ENCODE results near the gene REG3G. TPM values are rescaled to one million over a fixed set of nuclear protein-coding genes. Genes with fewer than 3 reads are reported as not detected.

REG3G gene
- polyA plus RNA-seq, 1 donor (not counting 4 experiments of a cell fraction or from before 2014, with no cell fraction given), result not detected

GRCh38 chr2:78999406-78999805 lies 26.1 kb upstream of the REG3G start:
- Histone ChIP-seq H3K9me1 (ENCODE audit: control insufficient read depth, extremely low read depth, insufficient read depth, low read length) (no peaks in the 10 kb centered on the region), H3K9ac (ENCODE audit: control insufficient read depth, extremely low read depth, insufficient read depth, low read length) (no peak overlapping the region), H3K36me3 (ENCODE audit: control insufficient read depth in 2 of 2, extremely low read depth in 1 of 2, insufficient read depth in 2 of 2, low read length in 2 of 2) (no peaks in the 10 kb centered on the region), H3K4me2 (ENCODE audit: control insufficient read depth, extremely low read depth, insufficient read depth, low read depth, low read length) (no peak overlapping the region), H3K27me3 (ENCODE audit: control insufficient read depth, extremely low read depth, insufficient read depth, low read length) (no peaks in the 10 kb centered on the region), H4K20me1 (ENCODE audit: control insufficient read depth, extremely low read depth, insufficient read depth, low read length) (no peaks in the 10 kb centered on the region), H3K4me1 (ENCODE audit: control insufficient read depth, extremely low read depth, insufficient read depth, low read length) (no peaks in the 10 kb centered on the region), H3K27ac (ENCODE audit: control insufficient read depth, insufficient read depth, low read length) (no peak overlapping the region), H3K4me3 (ENCODE audit: control insufficient read depth in 2 of 3, extremely low read depth in 1 of 3, insufficient read depth in 2 of 3, low read depth in 1 of 3, low read length in 3 of 3) (no peak overlapping the region), H2AFZ (ENCODE audit: control insufficient read depth, low read length) (no peak overlapping the region), H3K79me2 (ENCODE audit: control insufficient read depth, insufficient read depth, low read length) (no peaks in the 10 kb centered on the region), H3K9me3 (ENCODE audit: control insufficient read depth, low read depth, low read length) (peaks cover 2% of the 10 kb centered on the region)
- FAIRE-seq, result no peak
- TF ChIP-seq EZH2 (IDR thresholded peaks at IDR 0.05; ENCODE audit: low read length) (no peak), CTCF (optimal IDR thresholded peaks at IDR 0.05 in 1 of 3, IDR thresholded peaks at IDR 0.05 in 1 of 3, conservative IDR thresholded peaks at IDR 0.05 in 1 of 3; ENCODE audit: extremely low read depth in 1 of 3, insufficient read depth in 2 of 3, low read length in 3 of 3) (no peak)
- dilution Hi-C loops (cut with MboI; ENCODE audit: extremely low pct_ligation_motif_present, low sequenced_read_pairs), result no loop called here
- no peak for DNase-seq (ENCODE audit: low read depth, low spot score)

GRCh38 chr2:79000008-79000576 lies 25.4 kb upstream of the REG3G start:
- no peak for TF ChIP-seq EZH2 (IDR thresholded peaks at IDR 0.05; ENCODE audit: low read length)
- TF ChIP-seq CTCF (optimal IDR thresholded peaks at IDR 0.05 in 1 of 3, IDR thresholded peaks at IDR 0.05 in 1 of 3, conservative IDR thresholded peaks at IDR 0.05 in 1 of 3; ENCODE audit: extremely low read depth in 1 of 3, insufficient read depth in 2 of 3, low read length in 3 of 3), result no peak
- no peak for FAIRE-seq
- Histone ChIP-seq H3K9me1 (ENCODE audit: control insufficient read depth, extremely low read depth, insufficient read depth, low read length) (no peaks in the 10 kb centered on the region), H2AFZ (ENCODE audit: control insufficient read depth, low read length) (no peak overlapping the region), H3K9ac (ENCODE audit: control insufficient read depth, extremely low read depth, insufficient read depth, low read length) (no peak overlapping the region), H3K27me3 (ENCODE audit: control insufficient read depth, extremely low read depth, insufficient read depth, low read length) (no peaks in the 10 kb centered on the region), H4K20me1 (ENCODE audit: control insufficient read depth, extremely low read depth, insufficient read depth, low read length) (no peaks in the 10 kb centered on the region), H3K79me2 (ENCODE audit: control insufficient read depth, insufficient read depth, low read length) (no peaks in the 10 kb centered on the region), H3K4me2 (ENCODE audit: control insufficient read depth, extremely low read depth, insufficient read depth, low read depth, low read length) (no peak overlapping the region), H3K9me3 (ENCODE audit: control insufficient read depth, low read depth, low read length) (peaks cover 2% of the 10 kb centered on the region), H3K4me3 (ENCODE audit: control insufficient read depth in 2 of 3, extremely low read depth in 1 of 3, insufficient read depth in 2 of 3, low read depth in 1 of 3, low read length in 3 of 3) (no peak overlapping the region), H3K4me1 (ENCODE audit: control insufficient read depth, extremely low read depth, insufficient read depth, low read length) (no peaks in the 10 kb centered on the region), H3K36me3 (ENCODE audit: control insufficient read depth in 2 of 2, extremely low read depth in 1 of 2, insufficient read depth in 2 of 2, low read length in 2 of 2) (no peaks in the 10 kb centered on the region), H3K27ac (ENCODE audit: control insufficient read depth, insufficient read depth, low read length) (no peak overlapping the region)
- dilution Hi-C loops (cut with MboI; ENCODE audit: extremely low pct_ligation_motif_present, low sequenced_read_pairs), result no loop called here
- DNase-seq (ENCODE audit: low read depth, low spot score), result no peak
